Osteocyte (in vitro differentiated cells): ENCODE results near the gene MAP1B. TPM values are rescaled to one million over a fixed set of nuclear protein-coding genes. Genes with fewer than 3 reads are reported as not detected.

Experiments
- DNase-seq: peaks from one replicate; pipeline ENCODE4 v3.0.0; 2021; ENCODE audit warnings: mixed read lengths; ENCODE audit not compliant: unreplicated experiment; ENCODE audit errors: extremely low spot score
- H3K27ac Mint-ChIP-seq: one replicate; pipeline ENCODE4 v1.8.0; 2021; ENCODE audit warnings: mild to moderate bottlenecking, mixed read lengths; ENCODE audit not compliant: unreplicated experiment
- H3K27me3 Mint-ChIP-seq: one replicate; pipeline ENCODE4 v1.8.0; 2021; ENCODE audit warnings: mixed read lengths; ENCODE audit not compliant: unreplicated experiment
- H3K36me3 Mint-ChIP-seq: one replicate; pipeline ENCODE4 v1.8.0; 2021; ENCODE audit warnings: mixed read lengths; ENCODE audit not compliant: unreplicated experiment
- H3K4me1 Mint-ChIP-seq: one replicate; pipeline ENCODE4 v1.8.0; 2021; ENCODE audit warnings: mixed read lengths; ENCODE audit not compliant: unreplicated experiment
- H3K4me3 Mint-ChIP-seq: one replicate; pipeline ENCODE4 v1.8.0; 2021; ENCODE audit warnings: mild to moderate bottlenecking, moderate library complexity, mixed read lengths; ENCODE audit not compliant: unreplicated experiment
- H3K9me3 Mint-ChIP-seq: one replicate; pipeline ENCODE4 v1.8.0; 2021; ENCODE audit warnings: mixed read lengths; ENCODE audit not compliant: unreplicated experiment
- total RNA-seq: library from RNA; stranded (reverse); gene quantifications from 2 replicates; pipeline ENCODE4 v1.2.1, GENCODE V29; 2021
- TF ChIP-seq, protein P1 (sequence below): fragments of 200-600 bp; sonication (generic); IDR thresholded peaks from 2 replicates; pipeline ENCODE4 v1.5.0; 2021; ENCODE audit warnings: antibody characterized with exemption, mild to moderate bottlenecking, moderate library complexity

MAP1B gene
- total RNA-seq, 1 donor from 2014 or later: 189 TPM

DNA sequence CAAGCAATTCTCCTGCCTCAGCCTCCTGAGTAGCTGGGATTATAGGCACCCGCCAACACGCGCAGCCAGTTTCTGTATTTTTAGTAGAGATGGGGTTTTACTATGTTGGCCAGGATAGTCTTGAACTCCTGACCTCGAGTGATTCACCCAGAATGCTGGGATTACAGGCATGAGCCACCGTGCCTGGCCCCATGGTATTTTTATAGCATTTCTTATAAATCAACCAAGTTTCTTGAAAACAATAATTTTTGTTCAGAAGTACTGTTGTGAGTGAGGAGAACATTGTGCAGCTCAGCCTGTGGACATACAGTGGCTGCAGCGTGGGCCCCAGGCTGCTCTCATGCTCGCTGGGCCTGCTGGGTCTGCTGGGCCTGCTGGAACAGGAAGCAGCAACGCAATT is 45.3 kb downstream of the MAP1B start:
- Mint-ChIP-seq H3K9me3 (no peaks in the 10 kb centered on the region), H3K36me3 (peaks cover 28% of the 10 kb centered on the region), H3K27ac (peak overlapping the region; percentile 83), H3K4me3 (no peak overlapping the region), H3K4me1 (peaks cover 80% of the 10 kb centered on the region), H3K27me3 (no peaks in the 10 kb centered on the region)
- TF ChIP-seq, protein P1, sequence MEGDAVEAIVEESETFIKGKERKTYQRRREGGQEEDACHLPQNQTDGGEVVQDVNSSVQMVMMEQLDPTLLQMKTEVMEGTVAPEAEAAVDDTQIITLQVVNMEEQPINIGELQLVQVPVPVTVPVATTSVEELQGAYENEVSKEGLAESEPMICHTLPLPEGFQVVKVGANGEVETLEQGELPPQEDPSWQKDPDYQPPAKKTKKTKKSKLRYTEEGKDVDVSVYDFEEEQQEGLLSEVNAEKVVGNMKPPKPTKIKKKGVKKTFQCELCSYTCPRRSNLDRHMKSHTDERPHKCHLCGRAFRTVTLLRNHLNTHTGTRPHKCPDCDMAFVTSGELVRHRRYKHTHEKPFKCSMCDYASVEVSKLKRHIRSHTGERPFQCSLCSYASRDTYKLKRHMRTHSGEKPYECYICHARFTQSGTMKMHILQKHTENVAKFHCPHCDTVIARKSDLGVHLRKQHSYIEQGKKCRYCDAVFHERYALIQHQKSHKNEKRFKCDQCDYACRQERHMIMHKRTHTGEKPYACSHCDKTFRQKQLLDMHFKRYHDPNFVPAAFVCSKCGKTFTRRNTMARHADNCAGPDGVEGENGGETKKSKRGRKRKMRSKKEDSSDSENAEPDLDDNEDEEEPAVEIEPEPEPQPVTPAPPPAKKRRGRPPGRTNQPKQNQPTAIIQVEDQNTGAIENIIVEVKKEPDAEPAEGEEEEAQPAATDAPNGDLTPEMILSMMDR: no peak
- DNase-seq: no peak

DNA sequence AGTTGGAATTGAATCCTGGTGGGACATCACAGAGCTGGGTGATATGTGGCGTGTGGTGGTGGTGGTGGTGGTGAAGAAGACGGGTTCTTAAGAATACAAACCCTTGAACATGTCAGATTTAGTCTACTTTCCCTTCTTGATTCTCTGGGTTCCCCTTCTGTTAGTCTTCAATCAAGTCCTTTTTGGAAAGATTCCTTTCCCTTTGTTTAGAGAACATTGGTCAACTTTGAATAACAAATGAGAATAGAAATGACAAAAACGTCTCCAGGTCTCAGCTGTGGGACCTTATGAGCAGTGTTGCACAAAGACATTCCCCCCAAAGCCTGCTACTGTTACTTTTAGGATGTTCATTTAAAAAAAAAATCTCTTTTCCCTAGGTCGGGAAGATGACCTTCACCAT is 46.3 kb downstream of the MAP1B start:
- H3K4me1 Mint-ChIP-seq: peaks cover 85% of the 10 kb centered on the region
- H3K27me3 Mint-ChIP-seq: no peaks in the 10 kb centered on the region
- peaks cover 28% of the 10 kb centered on the region for H3K36me3 Mint-ChIP-seq
- peak overlapping the region; percentile 83 for H3K27ac Mint-ChIP-seq
- no peak overlapping the region for H3K4me3 Mint-ChIP-seq
- DNase-seq: no peak
- TF ChIP-seq, protein P1: no peak
- no peaks in the 10 kb centered on the region for H3K9me3 Mint-ChIP-seq

DNA sequence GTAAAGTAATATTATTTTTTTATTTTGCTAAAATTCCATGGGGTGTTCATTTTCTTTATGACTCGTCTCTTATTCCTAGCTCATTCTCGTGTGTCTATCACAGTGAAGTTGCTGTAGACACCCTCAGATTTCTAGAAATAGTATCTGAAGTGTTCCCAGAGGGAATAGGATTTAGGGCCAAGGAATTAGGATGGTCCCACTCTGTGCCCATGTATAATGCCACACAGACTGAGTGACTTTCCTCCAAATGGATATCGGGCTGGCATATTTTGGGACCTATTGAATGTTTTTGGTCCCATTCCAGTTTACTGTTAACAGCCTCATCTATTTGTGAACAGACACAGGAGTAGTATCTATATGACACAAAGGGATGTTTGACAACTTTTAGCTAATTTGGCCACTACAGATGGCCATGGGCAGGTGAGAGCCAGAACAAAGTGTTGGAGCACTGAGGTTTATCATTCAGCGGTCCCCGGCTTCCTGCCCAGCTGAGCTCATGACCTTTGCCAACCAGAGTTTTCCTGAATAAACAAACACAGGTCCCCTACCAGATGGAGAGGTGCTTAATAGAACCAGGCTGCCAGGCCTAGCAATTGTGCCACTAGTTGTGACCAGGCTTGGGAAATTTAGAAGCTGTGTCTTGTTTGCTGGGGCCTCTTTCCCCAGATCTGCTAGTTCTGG is 46.9 kb downstream of the MAP1B start:
- Mint-ChIP-seq H3K27ac (peak overlapping the region; percentile 83), H3K4me1 (peaks cover 85% of the 10 kb centered on the region), H3K4me3 (no peak overlapping the region), H3K9me3 (no peaks in the 10 kb centered on the region), H3K27me3 (no peaks in the 10 kb centered on the region), H3K36me3 (peaks cover 26% of the 10 kb centered on the region)
- DNase-seq: no peak
- TF ChIP-seq, protein P1: no peak

DNA sequence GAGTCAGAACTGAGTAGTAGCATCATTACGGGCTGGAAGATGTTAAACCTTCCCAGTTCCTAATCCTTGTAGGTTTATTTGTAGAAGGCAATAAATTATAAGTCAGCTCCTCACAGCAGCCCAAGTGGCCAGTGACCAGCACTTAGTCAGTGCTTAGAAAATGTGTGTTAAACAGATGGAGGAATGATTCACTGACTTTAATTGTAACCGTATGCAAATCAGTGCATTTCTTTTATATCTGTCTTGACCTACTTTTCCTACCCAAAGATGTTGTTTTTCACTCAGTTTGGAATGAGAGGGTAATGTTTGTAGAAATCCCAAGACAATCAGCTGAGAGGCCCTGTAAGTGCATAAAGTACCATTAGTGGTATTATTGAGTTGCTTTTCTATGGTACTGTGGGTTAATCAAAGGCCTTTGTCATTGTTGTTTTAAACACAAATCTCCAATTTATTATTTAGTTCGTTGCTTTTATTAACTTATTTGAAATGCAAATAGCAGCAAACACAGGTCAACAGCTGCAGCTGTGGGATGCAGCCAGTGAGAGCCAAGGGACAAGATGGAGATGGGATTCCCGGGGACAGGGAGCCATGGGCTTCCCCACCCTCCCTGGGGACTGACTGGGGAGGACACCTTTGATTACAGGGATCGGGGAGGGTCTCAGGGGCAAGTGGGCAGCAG is 49.8 kb downstream of the MAP1B start:
- no peaks in the 10 kb centered on the region for H3K27me3 Mint-ChIP-seq
- peaks cover 24% of the 10 kb centered on the region for H3K36me3 Mint-ChIP-seq
- DNase-seq: no peak
- no peak overlapping the region for H3K4me3 Mint-ChIP-seq
- H3K27ac Mint-ChIP-seq: peak overlapping the region; percentile 57
- TF ChIP-seq, protein P1: no peak
- H3K9me3 Mint-ChIP-seq: no peaks in the 10 kb centered on the region
- H3K4me1 Mint-ChIP-seq: peaks cover 79% of the 10 kb centered on the region

DNA sequence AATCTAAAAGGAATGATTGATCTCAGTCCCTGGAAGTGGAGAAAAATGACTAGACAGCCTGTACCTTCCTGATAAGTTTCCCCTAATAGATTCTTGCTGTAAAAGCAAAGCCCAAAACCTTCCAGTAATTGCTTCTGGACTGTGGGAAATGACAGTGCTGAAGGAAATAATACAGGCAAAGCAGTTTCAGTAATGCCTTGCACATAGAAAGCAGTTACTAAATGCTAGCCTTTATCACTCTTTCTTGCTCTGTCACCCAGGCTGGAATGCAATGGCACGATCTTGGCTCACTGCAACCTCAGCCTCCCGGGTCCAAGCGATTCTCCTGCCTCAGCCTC is 50.3 kb downstream of the MAP1B start:
- H3K27ac Mint-ChIP-seq: peak overlapping the region; percentile 57
- TF ChIP-seq, protein P1: no peak
- H3K36me3 Mint-ChIP-seq: peaks cover 23% of the 10 kb centered on the region
- peaks cover 76% of the 10 kb centered on the region for H3K4me1 Mint-ChIP-seq
- H3K9me3 Mint-ChIP-seq: no peaks in the 10 kb centered on the region
- no peak overlapping the region for H3K4me3 Mint-ChIP-seq
- DNase-seq: no peak
- H3K27me3 Mint-ChIP-seq: no peaks in the 10 kb centered on the region
